Inferior parietal cortex (tissue), 1 donor: ENCODE results near the gene UFSP2.

Source experiments
- DNase-seq: peaks from one replicate; pipeline ENCODE4 v3.0.0-alpha.2; 2016; ENCODE audit errors: extremely low spot score

The UFSP2 gene

GRCh38 chr4:185426960-185427688 is 1.4 kb upstream of the UFSP2 start:
- DNase-seq: no peak

- peak; percentile 17 for DNase-seq
Measured at GRCh38 chr4:185424905-185425646, 688 bp downstream of the UFSP2 start.

GRCh38 chr4:185421366-185422124 is 4.2 kb downstream of the UFSP2 start:
- DNase-seq: no peak

GRCh38 chr4:185416955-185417354 is 8.8 kb downstream of the UFSP2 start:
- no peak for DNase-seq

GRCh38 chr4:185412412-185412811 is 13.4 kb downstream of the UFSP2 start:
- no peak for DNase-seq

GRCh38 chr4:185411849-185412248 is 13.9 kb downstream of the UFSP2 start:
- no peak for DNase-seq

GRCh38 chr4:185408432-185408831 is 17.3 kb downstream of the UFSP2 start:
- no peak for DNase-seq

- DNase-seq: no peak
Measured at GRCh38 chr4:185405296-185405999, 20.3 kb downstream of the UFSP2 start.

GRCh38 chr4:185404031-185404430 is 21.7 kb downstream of the UFSP2 start:
- no peak for DNase-seq

- DNase-seq: peak; percentile 54
Measured at GRCh38 chr4:185399466-185399865, 26.3 kb downstream of the UFSP2 start.

GRCh38 chr4:185398618-185399017 is 27.1 kb downstream of the UFSP2 start:
- DNase-seq: no peak

- DNase-seq: no peak
Measured at GRCh38 chr4:185396724-185397385, 28.9 kb downstream of the UFSP2 start, which contains the start of gene ANKRD37. TSS of gene ANKRD37 (plus strand) at chr4:185396841. CDS start at chr4:185396924, 83 bp downstream.

GRCh38 chr4:185395956-185396723 is 29.6 kb downstream of the UFSP2 start:
- DNase-seq: peak; percentile 98

- DNase-seq: peak; percentile 91
Measured at GRCh38 chr4:185395238-185395955, 30.4 kb downstream of the UFSP2 start, which contains the start of gene LRP2BP. TSS of gene LRP2BP (minus strand) at chr4:185395924. CDS start at chr4:185378186, 17,738 bp downstream.

- DNase-seq: peak; percentile 67
Measured at GRCh38 chr4:185394568-185395237, 31.1 kb downstream of the UFSP2 start.

- no peak for DNase-seq
Measured at GRCh38 chr4:185392156-185392555, 33.6 kb downstream of the UFSP2 start.

GRCh38 chr4:185390941-185391340 is 34.8 kb downstream of the UFSP2 start:
- DNase-seq: no peak

- no peak for DNase-seq
Measured at GRCh38 chr4:185387957-185388356, 37.8 kb downstream of the UFSP2 start.

- no peak for DNase-seq
Measured at GRCh38 chr4:185384930-185385331, 40.8 kb downstream of the UFSP2 start.
